ENCODE data around the gene HIVEP3.
A peak's percentile ranks its signal among the peaks of the same experiment; 100 is the strongest.

Gene HIVEP3

DNA sequence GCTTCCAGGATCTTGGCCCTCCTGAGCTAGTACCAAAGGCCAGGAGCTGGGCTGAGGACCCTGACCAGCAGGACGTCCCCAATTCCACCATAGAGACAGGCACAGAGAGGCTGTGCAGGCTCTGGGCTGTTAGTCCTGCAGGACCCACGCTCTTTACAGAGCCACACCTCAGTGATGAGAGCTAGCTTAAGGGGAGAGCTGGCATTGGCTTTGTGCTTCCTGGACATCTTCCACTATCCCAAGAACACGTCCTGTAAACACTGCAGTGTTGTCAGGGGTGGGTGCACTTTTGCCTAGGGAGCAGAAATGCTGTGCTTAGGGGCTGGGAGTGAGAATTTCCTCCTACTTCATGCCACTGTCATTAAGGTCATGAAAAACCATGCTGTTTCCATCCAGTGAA lies 342.5 kb downstream of the HIVEP3 start:
- no peak overlapping the region for H3K4me3 Mint-ChIP-seq
- H3K36me3 Mint-ChIP-seq (ENCODE audit: low read depth), result no peaks in the 10 kb centered on the region
- TF ChIP-seq, protein P1, sequence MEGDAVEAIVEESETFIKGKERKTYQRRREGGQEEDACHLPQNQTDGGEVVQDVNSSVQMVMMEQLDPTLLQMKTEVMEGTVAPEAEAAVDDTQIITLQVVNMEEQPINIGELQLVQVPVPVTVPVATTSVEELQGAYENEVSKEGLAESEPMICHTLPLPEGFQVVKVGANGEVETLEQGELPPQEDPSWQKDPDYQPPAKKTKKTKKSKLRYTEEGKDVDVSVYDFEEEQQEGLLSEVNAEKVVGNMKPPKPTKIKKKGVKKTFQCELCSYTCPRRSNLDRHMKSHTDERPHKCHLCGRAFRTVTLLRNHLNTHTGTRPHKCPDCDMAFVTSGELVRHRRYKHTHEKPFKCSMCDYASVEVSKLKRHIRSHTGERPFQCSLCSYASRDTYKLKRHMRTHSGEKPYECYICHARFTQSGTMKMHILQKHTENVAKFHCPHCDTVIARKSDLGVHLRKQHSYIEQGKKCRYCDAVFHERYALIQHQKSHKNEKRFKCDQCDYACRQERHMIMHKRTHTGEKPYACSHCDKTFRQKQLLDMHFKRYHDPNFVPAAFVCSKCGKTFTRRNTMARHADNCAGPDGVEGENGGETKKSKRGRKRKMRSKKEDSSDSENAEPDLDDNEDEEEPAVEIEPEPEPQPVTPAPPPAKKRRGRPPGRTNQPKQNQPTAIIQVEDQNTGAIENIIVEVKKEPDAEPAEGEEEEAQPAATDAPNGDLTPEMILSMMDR (IDR thresholded peaks at IDR 0.05; ENCODE audit: unreplicated experiment in 3 of 3), result no peak
- H3K4me1 Mint-ChIP-seq, result peaks cover 30% of the 10 kb centered on the region
- H3K27ac Mint-ChIP-seq, result no peak overlapping the region
- no peaks in the 10 kb centered on the region for H3K9me3 Mint-ChIP-seq
- H3K27me3 Mint-ChIP-seq (ENCODE audit: low read depth), result peaks cover 18% of the 10 kb centered on the region

GRCh38 chr1:41574842-41575241 lies 343.9 kb downstream of the HIVEP3 start:
- Mint-ChIP-seq H3K36me3 (ENCODE audit: low read depth) (no peaks in the 10 kb centered on the region), H3K27ac (no peak overlapping the region), H3K27me3 (ENCODE audit: low read depth) (peaks cover 25% of the 10 kb centered on the region), H3K4me3 (no peak overlapping the region), H3K4me1 (peaks cover 30% of the 10 kb centered on the region), H3K9me3 (no peaks in the 10 kb centered on the region)
- TF ChIP-seq, protein P1 (IDR thresholded peaks at IDR 0.05; ENCODE audit: unreplicated experiment in 3 of 3), result no peak

DNA sequence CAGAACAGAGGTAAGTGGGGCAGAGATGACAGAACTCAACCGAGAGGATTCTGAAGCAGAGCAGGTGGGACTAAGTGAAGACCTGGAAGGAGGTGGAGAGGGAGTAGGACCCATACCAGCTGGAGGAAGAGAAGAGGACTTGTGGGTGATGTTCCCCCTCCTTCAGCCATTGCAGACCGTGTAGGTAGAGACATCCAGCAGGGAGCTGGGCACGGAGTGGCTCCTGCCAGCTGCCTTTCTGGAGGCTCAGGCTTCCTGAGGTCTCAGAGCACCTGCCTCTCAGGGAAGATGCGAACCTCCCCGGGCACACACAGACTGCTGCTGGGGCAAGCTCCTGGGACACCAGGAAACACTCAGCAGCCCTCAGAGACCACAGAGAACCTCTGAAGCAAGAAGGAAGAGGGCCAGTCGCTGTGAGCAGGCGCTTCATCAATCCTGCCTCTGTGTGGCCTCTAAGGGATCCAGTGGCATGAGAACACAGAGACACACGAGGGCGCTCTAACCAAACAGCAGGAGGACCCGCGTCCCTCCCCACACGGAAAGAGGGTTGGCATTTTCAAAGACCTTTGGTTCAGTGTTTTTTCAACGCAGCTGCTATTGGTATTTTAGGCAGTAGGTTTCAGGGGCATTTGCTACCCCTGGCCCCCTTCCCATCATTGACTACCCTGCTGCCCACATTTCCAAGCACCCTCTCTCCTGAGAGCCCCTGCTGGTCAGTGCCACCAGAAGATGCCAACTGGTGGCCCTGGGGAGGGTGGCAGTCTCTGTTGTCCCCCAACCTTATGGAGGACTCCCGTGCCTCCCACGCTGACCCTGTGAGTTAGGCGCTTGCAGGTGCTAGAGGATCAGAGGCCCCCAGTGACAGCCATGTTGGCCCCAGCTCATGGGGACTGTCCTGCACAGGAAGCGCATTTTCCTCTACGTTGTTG lies 344.7 kb downstream of the HIVEP3 start:
- H3K4me1 Mint-ChIP-seq, result peaks cover 22% of the 10 kb centered on the region
- no peaks in the 10 kb centered on the region for H3K36me3 Mint-ChIP-seq (ENCODE audit: low read depth)
- no peak overlapping the region for H3K27ac Mint-ChIP-seq
- H3K4me3 Mint-ChIP-seq, result no peak overlapping the region
- H3K9me3 Mint-ChIP-seq, result no peaks in the 10 kb centered on the region
- peaks cover 25% of the 10 kb centered on the region for H3K27me3 Mint-ChIP-seq (ENCODE audit: low read depth)
- TF ChIP-seq, protein P1 (IDR thresholded peaks at IDR 0.05; ENCODE audit: unreplicated experiment in 3 of 3), result peak; percentile 89 to 91 (median 90)

- Mint-ChIP-seq H3K9me3 (no peaks in the 10 kb centered on the region), H3K4me1 (peaks cover 17% of the 10 kb centered on the region), H3K36me3 (ENCODE audit: low read depth) (no peaks in the 10 kb centered on the region), H3K4me3 (no peak overlapping the region), H3K27me3 (ENCODE audit: low read depth) (peaks cover 25% of the 10 kb centered on the region), H3K27ac (no peak overlapping the region)
- TF ChIP-seq, protein P1 (IDR thresholded peaks at IDR 0.05; ENCODE audit: unreplicated experiment in 3 of 3), result no peak
Measured at GRCh38 chr1:41573194-41573593, 345.5 kb downstream of the HIVEP3 start.

GRCh38 chr1:41572224-41572623 lies 346.5 kb downstream of the HIVEP3 start:
- H3K9me3 Mint-ChIP-seq, result no peaks in the 10 kb centered on the region
- H3K36me3 Mint-ChIP-seq (ENCODE audit: low read depth), result no peaks in the 10 kb centered on the region
- peaks cover 15% of the 10 kb centered on the region for H3K4me1 Mint-ChIP-seq
- H3K27me3 Mint-ChIP-seq (ENCODE audit: low read depth), result peaks cover 25% of the 10 kb centered on the region
- TF ChIP-seq, protein P1 (IDR thresholded peaks at IDR 0.05; ENCODE audit: unreplicated experiment in 3 of 3), result no peak
- H3K27ac Mint-ChIP-seq, result no peak overlapping the region
- H3K4me3 Mint-ChIP-seq, result no peak overlapping the region

DNA sequence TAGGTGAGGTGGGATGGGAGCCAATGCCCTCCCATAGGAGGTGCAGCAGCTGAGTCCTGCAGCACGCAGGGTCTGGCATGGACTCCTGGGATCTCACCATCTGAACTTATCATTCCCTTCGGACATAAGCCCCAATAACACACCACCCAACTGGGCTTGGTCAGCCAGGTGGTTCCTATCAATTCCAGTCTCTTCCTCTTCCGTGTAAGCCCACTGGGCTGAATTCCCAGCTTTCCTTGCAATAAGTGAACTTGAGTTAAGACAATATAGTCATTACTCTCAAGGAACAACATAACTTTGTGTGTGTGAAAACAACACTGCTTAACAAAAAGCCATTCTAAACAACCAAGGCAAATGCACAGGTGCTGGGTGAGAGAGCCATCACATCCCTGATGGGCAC lies 347.7 kb downstream of the HIVEP3 start:
- Mint-ChIP-seq H3K4me3 (no peak overlapping the region), H3K4me1 (peaks cover 15% of the 10 kb centered on the region), H3K9me3 (no peaks in the 10 kb centered on the region), H3K27me3 (ENCODE audit: low read depth) (peaks cover 25% of the 10 kb centered on the region), H3K36me3 (ENCODE audit: low read depth) (no peaks in the 10 kb centered on the region), H3K27ac (no peak overlapping the region)
- TF ChIP-seq, protein P1 (IDR thresholded peaks at IDR 0.05; ENCODE audit: unreplicated experiment in 3 of 3), result no peak

Data from nephron (organoid).